ENCODE measurements around the gene NPC2. TPM values are rescaled to one million over a fixed set of nuclear protein-coding genes. Genes with fewer than 3 reads are reported as not detected.

NPC2 gene
- total RNA-seq, 2 experiments from 2014 or later, result 32.5 to 36.8 TPM

DNA sequence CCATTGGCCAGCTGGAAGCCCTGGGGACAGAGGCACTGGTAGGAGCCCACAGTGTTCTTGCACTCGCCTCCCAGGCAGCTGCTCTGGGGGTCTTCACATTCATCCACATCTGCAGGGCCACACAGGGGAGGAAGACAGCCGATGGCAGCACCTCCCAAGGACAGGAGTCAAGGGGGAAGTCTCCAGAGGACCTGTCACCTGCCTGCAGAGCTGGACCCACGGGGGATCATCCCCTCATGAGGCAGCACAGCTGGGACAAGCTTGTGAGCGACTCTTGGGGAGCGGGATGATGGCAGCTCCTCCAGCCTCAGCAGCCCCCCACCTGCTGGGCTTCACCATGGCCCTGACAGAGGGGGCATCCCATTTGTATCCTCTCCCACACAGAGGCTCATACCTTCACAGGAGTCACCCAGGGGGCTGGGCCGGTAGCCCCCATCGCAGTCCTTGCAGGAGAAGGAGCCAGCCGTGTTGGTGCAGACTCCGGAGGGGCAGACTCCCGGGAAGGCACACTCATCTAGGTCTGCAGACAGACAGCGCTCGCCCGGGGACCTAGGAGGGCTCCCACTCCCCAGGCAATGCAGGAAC, 15.8 kb upstream of the NPC2 start:
- H3K27me3 ChIP-seq (ENCODE audit: control insufficient read depth in 1 of 2, insufficient read depth in 2 of 2, low read length in 2 of 2), result peaks cover 0 to 6% of the 10 kb centered on the region in 2 experiments
- TF ChIP-seq, protein P1, sequence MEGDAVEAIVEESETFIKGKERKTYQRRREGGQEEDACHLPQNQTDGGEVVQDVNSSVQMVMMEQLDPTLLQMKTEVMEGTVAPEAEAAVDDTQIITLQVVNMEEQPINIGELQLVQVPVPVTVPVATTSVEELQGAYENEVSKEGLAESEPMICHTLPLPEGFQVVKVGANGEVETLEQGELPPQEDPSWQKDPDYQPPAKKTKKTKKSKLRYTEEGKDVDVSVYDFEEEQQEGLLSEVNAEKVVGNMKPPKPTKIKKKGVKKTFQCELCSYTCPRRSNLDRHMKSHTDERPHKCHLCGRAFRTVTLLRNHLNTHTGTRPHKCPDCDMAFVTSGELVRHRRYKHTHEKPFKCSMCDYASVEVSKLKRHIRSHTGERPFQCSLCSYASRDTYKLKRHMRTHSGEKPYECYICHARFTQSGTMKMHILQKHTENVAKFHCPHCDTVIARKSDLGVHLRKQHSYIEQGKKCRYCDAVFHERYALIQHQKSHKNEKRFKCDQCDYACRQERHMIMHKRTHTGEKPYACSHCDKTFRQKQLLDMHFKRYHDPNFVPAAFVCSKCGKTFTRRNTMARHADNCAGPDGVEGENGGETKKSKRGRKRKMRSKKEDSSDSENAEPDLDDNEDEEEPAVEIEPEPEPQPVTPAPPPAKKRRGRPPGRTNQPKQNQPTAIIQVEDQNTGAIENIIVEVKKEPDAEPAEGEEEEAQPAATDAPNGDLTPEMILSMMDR (IDR thresholded peaks at IDR 0.05), result no peak
- no peak for ATAC-seq (ENCODE audit: poor library complexity)
- H3K9me3 ChIP-seq (ENCODE audit: control insufficient read depth in 1 of 2, insufficient read depth in 1 of 2, low read length in 2 of 2), result no peaks in the 10 kb centered on the region
- no peaks in the 10 kb centered on the region for H3K9me3 Mint-ChIP-seq
- intact Hi-C loops (cut with DNase I, micrococcal nuclease), result no loop called here
- ChIA-PET POLR2A (no interaction called here), CTCF (no interaction called here)
- H3K4me3 Mint-ChIP-seq, result no peak overlapping the region
- H3K36me3 ChIP-seq (ENCODE audit: insufficient read depth, low read length), result no peaks in the 10 kb centered on the region
- H3K4me1 Mint-ChIP-seq (ENCODE audit: low read depth), result no peaks in the 10 kb centered on the region
- H3K36me3 Mint-ChIP-seq (ENCODE audit: low read depth), result no peaks in the 10 kb centered on the region
- no peak overlapping the region for H3K27ac ChIP-seq (ENCODE audit: low read depth in 1 of 2, low read length in 2 of 2)
- H3K4me1 ChIP-seq (ENCODE audit: insufficient read depth, low read length), result no peaks in the 10 kb centered on the region
- H3K27me3 Mint-ChIP-seq, result peaks cover 14% of the 10 kb centered on the region
- no peak overlapping the region for H3K4me3 ChIP-seq (ENCODE audit: low read length)
- DNase-seq, result no peak
- H3K27ac Mint-ChIP-seq, result no peak overlapping the region

DNA sequence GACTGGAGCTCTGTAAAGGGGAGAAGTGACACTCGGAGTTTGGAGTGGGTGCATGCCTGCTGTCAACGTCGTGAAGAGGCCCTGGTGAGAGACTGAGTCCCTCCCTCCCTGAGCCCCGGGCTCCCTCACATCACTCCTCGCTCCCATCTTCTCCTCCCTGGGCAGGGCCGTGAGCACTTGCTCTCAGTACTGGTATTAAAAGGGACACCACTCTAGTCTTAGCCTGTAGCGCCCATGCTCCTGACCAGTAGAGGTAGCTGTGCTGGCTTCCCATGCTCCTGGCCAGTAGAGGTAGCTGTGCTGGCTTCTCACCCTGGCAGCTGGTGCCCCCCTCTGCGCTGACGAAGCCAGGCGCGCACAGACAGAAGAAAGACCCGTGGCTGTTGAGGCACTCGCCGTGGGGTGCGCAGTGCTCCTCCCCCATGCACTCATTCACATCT, 15.2 kb upstream of the NPC2 start:
- Mint-ChIP-seq H3K4me3 (no peak overlapping the region), H3K27me3 (peaks cover 14% of the 10 kb centered on the region), H3K4me1 (ENCODE audit: low read depth) (no peaks in the 10 kb centered on the region), H3K9me3 (no peaks in the 10 kb centered on the region), H3K36me3 (ENCODE audit: low read depth) (no peaks in the 10 kb centered on the region), H3K27ac (no peak overlapping the region)
- H3K27ac ChIP-seq (ENCODE audit: low read depth in 1 of 2, low read length in 2 of 2), result no peak overlapping the region
- intact Hi-C loops (cut with DNase I, micrococcal nuclease), result no loop called here
- H3K27me3 ChIP-seq (ENCODE audit: control insufficient read depth in 1 of 2, insufficient read depth in 2 of 2, low read length in 2 of 2), result peaks cover 0 to 6% of the 10 kb centered on the region in 2 experiments
- H3K36me3 ChIP-seq (ENCODE audit: insufficient read depth, low read length), result no peaks in the 10 kb centered on the region
- no peaks in the 10 kb centered on the region for H3K4me1 ChIP-seq (ENCODE audit: insufficient read depth, low read length)
- no peaks in the 10 kb centered on the region for H3K9me3 ChIP-seq (ENCODE audit: control insufficient read depth in 1 of 2, insufficient read depth in 1 of 2, low read length in 2 of 2)
- ChIA-PET POLR2A (no interaction called here), CTCF (no interaction called here)
- TF ChIP-seq, protein P1 (IDR thresholded peaks at IDR 0.05), result no peak
- DNase-seq (no peak), ATAC-seq (ENCODE audit: poor library complexity) (no peak)
- H3K4me3 ChIP-seq (ENCODE audit: low read length), result no peak overlapping the region

DNA sequence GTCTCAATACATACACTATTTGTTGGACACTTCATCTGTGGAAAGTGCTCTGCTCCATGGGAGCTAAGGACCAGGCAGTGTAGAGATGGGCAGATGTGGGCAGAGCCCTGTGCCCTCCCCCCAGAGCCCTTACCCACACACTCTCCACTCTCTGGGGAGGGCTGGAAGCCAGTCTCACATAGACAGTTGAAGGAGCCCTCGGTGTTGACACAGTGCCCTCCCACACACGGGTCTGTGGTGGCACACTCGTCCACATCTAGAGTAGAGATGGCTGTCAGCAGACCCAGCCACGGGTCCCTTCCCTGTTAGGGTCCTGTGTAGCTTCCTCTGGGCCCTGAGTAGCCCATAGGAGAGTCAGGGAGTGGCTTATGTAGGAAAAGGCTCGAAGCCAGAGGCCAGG, 14.7 kb upstream of the NPC2 start:
- TF ChIP-seq, protein P1 (IDR thresholded peaks at IDR 0.05), result no peak
- CTCF ChIA-PET, result no interaction called here
- DNase-seq (no peak), ATAC-seq (ENCODE audit: poor library complexity) (no peak)
- POLR2A ChIA-PET, result no interaction called here
- Histone ChIP-seq H3K27me3 (ENCODE audit: control insufficient read depth in 1 of 2, insufficient read depth in 2 of 2, low read length in 2 of 2) (peaks cover 0 to 6% of the 10 kb centered on the region in 2 experiments), H3K4me1 (ENCODE audit: insufficient read depth, low read length) (no peaks in the 10 kb centered on the region), H3K9me3 (ENCODE audit: control insufficient read depth in 1 of 2, insufficient read depth in 1 of 2, low read length in 2 of 2) (no peaks in the 10 kb centered on the region), H3K36me3 (ENCODE audit: insufficient read depth, low read length) (no peaks in the 10 kb centered on the region), H3K4me3 (ENCODE audit: low read length) (no peak overlapping the region), H3K27ac (ENCODE audit: low read depth in 1 of 2, low read length in 2 of 2) (no peak overlapping the region)
- intact Hi-C loops (cut with DNase I, micrococcal nuclease), result no loop called here
- Mint-ChIP-seq H3K9me3 (no peaks in the 10 kb centered on the region), H3K4me1 (ENCODE audit: low read depth) (no peaks in the 10 kb centered on the region), H3K36me3 (ENCODE audit: low read depth) (no peaks in the 10 kb centered on the region), H3K4me3 (no peak overlapping the region), H3K27ac (no peak overlapping the region), H3K27me3 (peaks cover 13% of the 10 kb centered on the region)

All from CD4-positive, alpha-beta T cell (primary cell).